NCI-H2029 (cell line): ENCODE measurements around the gene PATE4.

Source experiments
- DNase-seq: peaks from one replicate; lab custom pipeline; 2025; lab: John Stamatoyannopoulos, UW

PATE4 gene

DNA sequence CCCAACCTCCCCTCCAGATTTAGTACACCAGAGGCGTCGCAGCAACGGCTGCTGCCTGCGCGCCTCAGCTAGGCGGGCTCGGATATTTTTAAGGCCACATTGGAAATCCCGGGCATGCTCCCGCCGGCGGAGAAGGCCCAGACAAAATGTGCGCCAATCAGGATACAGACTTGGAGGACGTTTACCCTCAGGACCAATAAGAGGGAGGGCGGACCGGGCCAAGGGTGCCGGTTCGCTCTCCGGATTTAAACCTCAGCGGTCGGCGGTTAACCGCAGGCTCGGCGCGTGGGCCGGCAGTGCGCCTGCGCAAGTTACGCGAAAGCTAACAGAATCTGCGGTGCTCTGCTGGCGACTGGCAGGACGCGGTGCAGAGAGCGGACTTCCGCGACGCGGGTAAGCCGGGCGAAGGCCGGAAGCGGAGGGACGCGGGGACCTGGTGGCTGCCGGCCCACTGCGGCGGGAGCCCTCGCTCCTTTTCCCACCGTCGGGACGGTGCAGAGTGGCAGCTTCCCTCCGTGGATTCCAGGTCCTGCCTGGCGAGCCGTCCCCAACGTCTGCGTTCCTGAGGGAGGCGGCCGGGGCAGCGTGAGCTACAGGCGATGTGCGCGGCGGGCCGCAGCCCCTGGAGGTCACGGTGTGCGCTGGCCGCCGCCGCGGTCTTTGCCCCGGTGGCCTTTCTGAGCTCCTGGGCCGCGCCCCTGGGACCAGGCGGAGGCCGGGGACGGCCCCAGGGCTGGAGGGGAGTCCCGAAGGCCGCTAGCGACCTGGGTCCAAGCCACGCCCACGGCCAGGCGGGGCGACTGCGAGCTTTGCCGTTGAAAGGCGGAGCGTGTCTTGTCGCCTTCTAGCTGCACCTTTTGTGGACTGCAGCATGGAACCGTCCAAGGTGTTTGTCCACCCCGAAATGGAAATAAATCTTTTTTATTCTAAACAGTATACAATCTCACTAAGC is 54.5 kb downstream of the PATE4 start, which contains the start of gene HYLS1:
Gene HYLS1 (plus strand): TSS at position 296 of the 952 bp plus-strand sequence. CDS start 11,701 bp downstream, outside the sequence.
- DNase-seq, result peak; percentile 95
